Kidney capillary endothelial cell (primary cell): ENCODE results near the gene ADAMTSL1.
A peak's percentile ranks its signal among the peaks of the same experiment; 100 is the strongest.

Experiments used
- DNase-seq: peaks from one replicate; pipeline ENCODE4 v3.0.0-alpha.2; 2018; ENCODE audit warnings: low spot score

ADAMTSL1 gene

GRCh38 chr9:18605766-18606180 is 131.8 kb downstream of the ADAMTSL1 start:
- DNase-seq = no peak

- DNase-seq = no peak
These were observed 132.3 kb downstream of the ADAMTSL1 start for GRCh38 chr9:18606281-18606680.

GRCh38 chr9:18606846-18607245 is 132.9 kb downstream of the ADAMTSL1 start:
- no peak for DNase-seq

DNA sequence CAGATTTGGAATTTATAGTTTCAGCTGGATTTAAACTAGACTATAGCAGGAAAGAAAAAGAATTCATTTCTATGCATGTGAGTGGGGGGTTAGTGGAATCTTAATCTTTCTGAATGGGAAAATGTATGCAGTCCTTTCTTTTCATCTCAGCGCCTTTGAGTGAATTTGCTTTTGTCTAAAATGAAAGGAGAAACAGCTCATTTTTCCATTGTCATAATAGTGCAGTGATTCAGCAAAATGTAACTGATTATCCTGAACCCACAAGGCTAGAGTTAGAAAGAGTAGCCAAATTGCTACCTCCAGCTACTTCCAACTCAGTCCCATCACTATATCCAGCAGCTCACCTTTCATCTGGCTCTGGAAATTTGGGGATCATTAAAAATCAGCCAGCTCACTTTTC is 134.4 kb downstream of the ADAMTSL1 start:
- DNase-seq = no peak

- no peak for DNase-seq
These were observed 137.0 kb downstream of the ADAMTSL1 start for GRCh38 chr9:18610956-18611355.

DNA sequence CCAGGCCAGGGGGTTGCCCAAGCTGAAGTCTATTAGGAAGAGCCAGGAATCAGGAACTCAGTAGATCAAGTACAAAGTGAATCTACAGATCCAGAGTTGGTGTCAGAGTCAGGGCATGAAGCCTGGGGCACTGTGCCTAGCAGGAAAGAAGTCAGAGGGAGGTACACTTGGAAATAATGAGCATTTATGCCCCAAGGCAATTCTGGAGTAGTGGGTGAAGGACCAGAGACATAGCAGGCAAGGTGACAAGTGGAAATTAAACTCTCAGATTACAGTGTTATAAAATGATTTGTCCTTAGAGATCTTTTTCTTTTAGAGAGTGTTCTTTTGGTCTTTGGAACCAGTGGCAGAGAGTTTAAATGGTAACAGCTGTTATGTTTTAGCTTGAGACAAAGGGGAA is 138.0 kb downstream of the ADAMTSL1 start:
- no peak for DNase-seq

- no peak for DNase-seq
These were observed 140.2 kb downstream of the ADAMTSL1 start for GRCh38 chr9:18614116-18614515.

- no peak for DNase-seq
These were observed 140.7 kb downstream of the ADAMTSL1 start for GRCh38 chr9:18614651-18615050.

GRCh38 chr9:18616976-18617375 is 143.0 kb downstream of the ADAMTSL1 start:
- no peak for DNase-seq

GRCh38 chr9:18617759-18618158 is 143.8 kb downstream of the ADAMTSL1 start:
- DNase-seq = no peak

DNA sequence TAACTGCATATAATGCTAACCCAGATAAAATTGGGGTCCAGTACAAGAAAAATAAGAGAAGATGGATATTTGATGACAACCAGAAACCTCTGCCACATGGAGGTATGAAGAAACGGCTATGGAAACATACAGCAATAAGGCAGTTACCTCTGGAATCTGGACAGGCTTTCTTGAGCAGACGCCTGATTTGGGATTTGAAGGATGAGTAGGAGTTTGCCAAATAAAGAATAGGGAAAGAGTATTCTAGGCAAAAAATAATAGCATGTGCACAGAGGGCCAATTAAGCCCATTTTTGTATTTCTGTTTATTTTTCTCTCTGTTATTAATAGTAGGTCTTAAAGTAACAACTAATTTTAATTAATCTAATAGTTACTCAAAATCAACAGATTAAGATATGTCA is 144.9 kb downstream of the ADAMTSL1 start:
- DNase-seq = no peak

DNA sequence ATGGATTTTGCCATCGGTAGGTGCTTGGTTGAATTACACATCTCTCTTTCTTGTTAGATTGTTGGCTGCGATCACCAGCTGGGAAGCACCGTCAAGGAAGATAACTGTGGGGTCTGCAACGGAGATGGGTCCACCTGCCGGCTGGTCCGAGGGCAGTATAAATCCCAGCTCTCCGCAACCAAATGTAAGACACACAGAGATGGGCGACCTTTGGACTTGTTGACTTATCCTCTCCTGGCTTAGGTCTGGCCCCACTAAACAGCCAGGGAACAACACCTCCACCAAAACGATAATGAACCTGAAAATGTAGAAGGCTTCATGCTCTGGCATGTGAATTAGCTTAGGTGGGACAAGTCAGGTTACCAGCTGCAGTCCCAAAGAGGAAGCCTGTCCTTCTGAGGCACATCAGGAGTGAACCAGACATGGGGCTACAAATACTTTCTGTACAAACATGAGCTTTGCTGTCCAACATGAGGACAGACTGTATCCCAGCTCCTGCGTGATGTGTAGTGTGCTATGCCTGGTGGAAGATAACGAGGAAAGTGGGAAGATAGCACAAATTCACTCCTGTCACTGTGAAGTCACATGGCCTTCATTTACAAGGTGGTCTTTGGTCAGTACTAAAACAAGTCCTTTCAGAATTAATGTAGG is 148.4 kb downstream of the ADAMTSL1 start:
- no peak for DNase-seq

DNA sequence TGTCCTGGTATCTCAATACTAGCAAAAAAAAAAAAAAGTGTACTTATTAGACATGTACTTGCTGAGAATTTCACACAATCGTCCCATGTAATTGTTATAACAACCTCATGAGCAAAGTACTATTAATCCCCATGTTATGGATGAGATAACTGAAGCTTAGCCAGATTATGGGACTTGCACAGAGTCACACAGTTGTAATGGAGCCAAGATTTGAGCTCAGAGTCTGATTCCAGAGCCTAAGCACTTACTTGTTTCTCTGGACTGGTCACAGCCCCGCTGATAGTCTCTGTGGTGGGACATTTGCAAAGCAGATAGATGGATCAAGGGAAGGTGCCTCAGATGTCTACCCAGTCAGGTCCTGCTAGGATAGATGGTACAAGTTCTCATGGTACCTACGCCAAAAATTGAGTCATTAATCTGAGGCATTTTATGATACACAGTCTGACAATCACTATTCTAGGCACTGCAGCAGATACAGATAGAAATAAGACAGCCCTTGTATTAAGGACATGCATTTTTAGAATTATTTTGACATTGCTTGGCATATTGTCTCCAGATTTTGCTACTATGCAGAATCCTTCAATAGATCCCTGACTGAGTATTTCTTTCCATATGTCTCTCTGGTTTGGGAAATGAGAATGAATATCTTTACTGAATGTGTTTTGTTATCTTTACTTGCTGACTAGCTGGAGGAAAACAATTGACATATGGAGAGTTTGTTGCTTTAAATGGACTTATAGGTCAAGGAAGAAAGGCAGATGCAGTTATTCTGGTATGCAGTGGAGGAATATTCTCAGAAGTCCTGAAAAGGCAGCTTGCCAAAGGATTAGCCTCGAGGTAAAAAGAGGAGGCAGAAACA is 149.5 kb downstream of the ADAMTSL1 start:
- DNase-seq = no peak

- DNase-seq = no peak
These were observed 152.2 kb downstream of the ADAMTSL1 start for GRCh38 chr9:18626046-18626698.

- peak; percentile 18 for DNase-seq
These were observed 155.2 kb downstream of the ADAMTSL1 start for GRCh38 chr9:18629136-18629535.

DNA sequence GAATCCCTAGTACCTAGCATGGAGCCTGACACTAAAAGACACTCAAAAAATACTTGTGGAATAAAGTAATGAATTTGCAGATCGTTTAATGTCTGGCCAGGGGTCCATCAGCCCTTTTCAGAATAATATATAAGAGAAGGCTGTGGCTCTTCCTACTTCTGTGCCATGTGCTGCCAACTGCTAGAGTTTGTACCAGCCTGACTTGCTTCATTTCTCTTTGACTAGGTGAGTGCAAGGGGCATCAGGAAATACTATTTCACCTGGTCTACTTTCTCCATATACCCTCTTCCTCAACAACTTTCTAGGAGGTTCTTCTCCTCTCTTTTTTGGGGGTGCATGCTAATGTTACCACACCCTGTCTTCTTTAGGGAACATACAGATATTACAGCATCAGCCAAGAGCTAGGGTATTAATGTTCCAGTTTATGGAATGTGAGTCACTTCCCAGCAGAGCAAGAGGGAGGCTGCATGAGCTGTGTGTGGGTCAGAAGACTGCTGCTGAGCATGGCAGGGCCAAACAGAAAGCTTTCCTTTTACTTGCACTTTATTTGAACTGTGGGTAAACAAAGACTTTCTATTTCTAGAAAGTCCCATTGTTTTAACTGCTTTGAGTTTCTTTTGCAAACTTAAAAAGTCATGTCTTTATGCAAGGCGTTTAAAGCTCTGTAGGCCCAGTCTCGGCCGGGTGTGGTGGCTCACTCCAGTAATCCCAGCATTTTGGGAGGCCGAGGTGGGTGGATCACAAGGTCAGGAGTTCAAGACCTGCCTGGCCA is 158.9 kb downstream of the ADAMTSL1 start:
- peak; percentile 80 for DNase-seq

- no peak for DNase-seq
These were observed 162.8 kb downstream of the ADAMTSL1 start for GRCh38 chr9:18636781-18637180.

DNA sequence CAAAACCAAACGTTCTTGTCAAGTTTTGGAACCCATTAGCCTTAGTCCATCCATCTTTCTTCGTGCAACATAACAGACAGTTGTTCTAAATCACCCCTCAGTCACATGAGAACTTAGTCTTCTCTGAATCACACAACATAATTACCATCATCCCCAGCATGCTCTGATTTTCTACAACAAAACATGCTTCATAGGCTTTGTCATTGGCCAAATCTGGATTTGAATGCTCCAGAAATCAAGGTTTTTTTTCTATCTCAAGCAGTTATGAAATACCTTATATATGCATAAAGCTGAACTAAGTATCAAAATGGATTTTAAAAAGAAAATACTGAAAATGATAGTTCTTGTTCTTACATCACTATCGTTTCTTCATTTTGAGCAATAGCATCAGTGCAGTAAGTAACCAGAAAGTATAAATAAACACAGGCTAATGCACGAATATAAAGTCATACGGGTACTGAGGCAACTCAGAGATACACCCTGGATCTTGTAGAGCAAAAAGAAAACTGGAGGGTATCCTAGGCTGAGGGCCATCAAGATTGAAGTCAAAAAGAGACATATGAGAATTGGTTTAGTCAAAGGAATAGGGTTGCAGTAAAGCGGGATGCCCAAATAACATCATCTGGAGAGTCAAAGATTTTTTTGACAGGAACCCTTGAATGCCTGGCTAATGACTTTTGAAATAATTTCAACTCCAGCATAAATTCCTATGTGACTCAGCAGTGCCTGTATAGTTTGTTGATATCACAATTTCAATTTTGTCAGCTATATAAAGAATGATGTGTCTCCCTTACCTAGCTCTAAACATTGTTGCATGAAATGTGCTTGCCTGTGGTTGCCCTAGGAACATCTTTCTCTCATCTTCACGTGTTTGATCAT is 164.7 kb downstream of the ADAMTSL1 start:
- no peak for DNase-seq

GRCh38 chr9:18639911-18640310 is 166.0 kb downstream of the ADAMTSL1 start:
- DNase-seq = no peak

DNA sequence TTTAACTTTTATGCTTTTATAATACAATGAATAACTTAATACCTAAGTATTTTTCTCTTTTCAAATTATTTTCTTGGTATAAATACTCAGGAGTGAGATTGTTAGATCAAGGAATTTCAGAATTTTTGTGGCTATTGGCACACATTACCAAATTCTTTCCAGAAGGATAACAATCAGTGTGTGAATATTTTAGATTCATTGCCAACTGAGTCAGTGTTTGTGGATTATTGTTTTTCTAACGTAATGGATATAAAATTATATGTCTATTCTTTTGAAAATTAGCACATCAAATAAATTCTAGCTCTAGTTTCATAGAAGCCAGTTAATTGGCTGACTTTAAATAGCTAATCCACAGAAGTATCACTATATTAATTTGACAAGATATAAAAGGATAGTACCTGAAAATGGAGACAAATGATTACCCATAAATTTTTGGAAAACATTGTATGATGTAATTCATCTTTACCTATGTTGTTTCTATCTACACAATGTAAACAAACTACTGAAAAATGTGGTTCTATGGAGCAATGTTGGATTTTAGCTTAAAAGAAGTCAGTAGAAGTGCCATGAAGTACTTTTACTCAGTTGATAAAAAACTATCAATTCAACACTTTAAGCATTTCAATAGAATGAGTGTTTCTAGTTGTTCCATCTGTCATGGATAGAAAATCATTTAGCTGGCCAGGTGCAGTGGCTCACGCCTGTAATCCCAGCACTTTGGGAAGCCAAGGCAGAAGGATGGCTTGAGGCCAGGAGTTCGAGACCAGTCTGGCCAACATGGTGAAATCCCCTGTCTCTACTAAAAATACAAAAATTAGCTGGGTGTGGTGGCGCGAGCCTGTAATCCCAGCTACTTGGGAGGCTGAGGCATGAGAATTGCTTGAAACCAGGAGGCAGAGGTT is 185.1 kb downstream of the ADAMTSL1 start:
- no peak for DNase-seq
